Mesenchymal stem cell (in vitro differentiated cells and primary cell): ENCODE data around the gene DOCK11.

Experiments used
- DNase-seq: peaks from one replicate; pipeline ENCODE4 v3.0.0-alpha.2; 2013
- H2AFZ ChIP-seq: one replicate; pipeline ENCODE4 v1.6.1; 2013; ENCODE audit warnings: low read depth, mild to moderate bottlenecking, control low read depth, inconsistent platforms, low read length, moderate library complexity
- H2AK5ac ChIP-seq: 2 replicates; pipeline ENCODE4 v1.6.1; 2013; ENCODE audit warnings: low read length, moderate library complexity, mild to moderate bottlenecking, inconsistent platforms; ENCODE audit not compliant: severe bottlenecking
- H2BK120ac ChIP-seq: one replicate; pipeline ENCODE4 v1.6.1; 2013; ENCODE audit warnings: low read depth, mild to moderate bottlenecking, inconsistent platforms, low read length, moderate library complexity
- H2BK12ac ChIP-seq, 2 experiments: one replicate each; pipeline ENCODE4 v1.6.1; 2013; ENCODE audit warnings: inconsistent platforms in 2 of 2, low read length in 2 of 2, mild to moderate bottlenecking in 2 of 2, moderate library complexity in 2 of 2, control low read depth in 1 of 2
- H2BK15ac ChIP-seq: one replicate; pipeline ENCODE4 v1.6.1; 2013; ENCODE audit warnings: mild to moderate bottlenecking, low read depth, inconsistent platforms; ENCODE audit not compliant: poor library complexity, severe bottlenecking
- H2BK5ac ChIP-seq: 2 replicates; pipeline ENCODE4 v1.6.1; 2013; ENCODE audit warnings: low read depth, mild to moderate bottlenecking, low read length, control low read depth, inconsistent platforms; ENCODE audit not compliant: poor library complexity, severe bottlenecking
- H3K14ac ChIP-seq, 2 experiments: one replicate each; pipeline ENCODE4 v1.6.1; 2013; ENCODE audit warnings: inconsistent platforms in 2 of 2, low read length in 2 of 2, control low read depth in 1 of 2, mild to moderate bottlenecking in 1 of 2, moderate library complexity in 1 of 2
- H3K18ac ChIP-seq, 2 experiments: one replicate each; pipeline ENCODE4 v1.6.1; 2013; ENCODE audit warnings: inconsistent platforms in 2 of 2, low read length in 2 of 2, control low read depth in 1 of 2, low read depth in 1 of 2, mild to moderate bottlenecking in 1 of 2
- H3K23ac ChIP-seq, 2 experiments: one replicate each; pipeline ENCODE4 v1.6.1; 2013; ENCODE audit warnings: inconsistent platforms in 2 of 2, low read length in 2 of 2, mild to moderate bottlenecking in 2 of 2, moderate library complexity in 2 of 2, control low read depth in 1 of 2
- H3K27ac ChIP-seq: 2 replicates; pipeline ENCODE4 v1.5.1; 2013; ENCODE audit warnings: mild to moderate bottlenecking, moderate library complexity, low read length, control low read depth, inconsistent platforms; ENCODE audit not compliant: poor library complexity, severe bottlenecking
- H3K27me3 ChIP-seq, 2 experiments: 2 replicates each; pipeline versions ENCODE4 v1.6.1 to v1.7.0; 2013; ENCODE audit warnings: low read length in 2 of 2, mild to moderate bottlenecking in 2 of 2, moderate library complexity in 2 of 2, control low read depth in 1 of 2, inconsistent platforms in 1 of 2; ENCODE audit not compliant: control insufficient read depth in 1 of 2, insufficient read depth in 1 of 2
- H3K36me3 ChIP-seq, 2 experiments: 2 replicates each; pipeline versions ENCODE4 v1.6.1 to v1.7.0; 2013; ENCODE audit warnings: low read length in 2 of 2, control low read depth in 1 of 2, inconsistent platforms in 1 of 2, low read depth in 1 of 2, mild to moderate bottlenecking in 1 of 2; ENCODE audit not compliant: insufficient read depth in 2 of 2, control insufficient read depth in 1 of 2
- H3K4ac ChIP-seq, 2 experiments: one replicate each; pipeline ENCODE4 v1.6.1; 2013; ENCODE audit warnings: inconsistent platforms in 2 of 2, low read length in 2 of 2, mild to moderate bottlenecking in 2 of 2, moderate library complexity in 2 of 2, control low read depth in 1 of 2, low read depth in 1 of 2
- H3K4me1 ChIP-seq: 2 replicates; pipeline ENCODE4 v1.6.1; 2013; ENCODE audit warnings: low read depth, low read length, control low read depth; ENCODE audit not compliant: control insufficient read depth, insufficient read depth
- H3K4me2 ChIP-seq: 2 replicates; pipeline ENCODE4 v1.6.1; 2013; ENCODE audit warnings: low read length, mild to moderate bottlenecking, inconsistent platforms; ENCODE audit not compliant: poor library complexity, severe bottlenecking
- H3K4me3 ChIP-seq, 2 experiments: 2 replicates each; pipeline versions ENCODE4 v1.5.1 to v1.7.0; 2013; ENCODE audit warnings: low read length in 2 of 2, mild to moderate bottlenecking in 2 of 2, control low read depth in 1 of 2, low read depth in 1 of 2; ENCODE audit not compliant: insufficient read depth in 1 of 2
- H3K79me1 ChIP-seq: replicated peaks from 2 replicates; pipeline ENCODE4 v1.6.1; 2013; ENCODE audit warnings: mild to moderate bottlenecking, control low read depth, low read length, inconsistent platforms; ENCODE audit not compliant: poor library complexity, severe bottlenecking
- H3K9ac ChIP-seq: 2 replicates; pipeline ENCODE4 v1.7.0; 2013; ENCODE audit warnings: mild to moderate bottlenecking, low read length, moderate library complexity
- H3K9me3 ChIP-seq: 2 replicates; pipeline ENCODE4 v1.7.0; 2013; ENCODE audit warnings: mild to moderate bottlenecking, low read length; ENCODE audit not compliant: control insufficient read depth
- H4K8ac ChIP-seq: one replicate; pipeline ENCODE4 v1.6.1; 2013; ENCODE audit warnings: inconsistent platforms, mild to moderate bottlenecking, low read length, moderate library complexity
- H4K91ac ChIP-seq: one replicate; pipeline ENCODE4 v1.6.1; 2013; ENCODE audit warnings: mild to moderate bottlenecking, low read length, inconsistent platforms
- WGBS: methylation state at CpG from one replicate; pipeline ENCODE4 v1.1.7; 2013; ENCODE audit warnings: mixed read lengths; 5-methylcytosine and 5-hydroxymethylcytosine counted together

The DOCK11 gene

DNA sequence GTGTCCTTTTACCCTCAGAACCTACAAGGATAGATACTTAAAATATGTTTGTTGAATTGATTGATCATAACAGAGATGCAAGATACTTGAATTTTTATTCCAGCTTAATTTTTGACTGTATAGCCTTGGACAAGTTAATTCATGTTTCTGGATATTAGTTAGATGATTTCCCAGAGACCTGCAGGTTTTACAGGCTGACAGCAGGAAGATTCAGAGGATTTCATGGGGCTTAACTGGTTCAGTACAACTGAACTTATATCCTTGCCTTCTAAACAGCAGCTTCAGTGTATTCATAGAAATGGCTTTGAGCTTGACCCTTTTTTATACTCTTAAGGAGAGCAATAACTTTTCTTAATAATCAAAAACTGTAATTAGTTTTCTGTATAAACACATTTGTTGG lies 169.6 kb downstream of the DOCK11 start:
- Histone ChIP-seq H3K27ac (no peak overlapping the region), H3K9me3 (no peaks in the 10 kb centered on the region), H2AFZ (no peak overlapping the region), H4K8ac (no peak overlapping the region), H2BK5ac (no peak overlapping the region), H3K79me1 (no peaks in the 10 kb centered on the region), H3K36me3 (peaks cover 0 to 36% of the 10 kb centered on the region in 2 experiments), H2AK5ac (no peak overlapping the region), H3K27me3 (no peaks in the 10 kb centered on the region), H2BK12ac (no peak overlapping the region), H3K9ac (no peak overlapping the region), H2BK15ac (no peak overlapping the region), H3K4me3 (no peak overlapping the region), H4K91ac (no peak overlapping the region), H3K4ac (no peak overlapping the region), H2BK120ac (no peak overlapping the region), H3K14ac (no peak overlapping the region), H3K4me2 (no peak overlapping the region), H3K18ac (no peak overlapping the region), H3K4me1 (no peaks in the 10 kb centered on the region), H3K23ac (no peak overlapping the region)
- DNase-seq, result no peak

DNA sequence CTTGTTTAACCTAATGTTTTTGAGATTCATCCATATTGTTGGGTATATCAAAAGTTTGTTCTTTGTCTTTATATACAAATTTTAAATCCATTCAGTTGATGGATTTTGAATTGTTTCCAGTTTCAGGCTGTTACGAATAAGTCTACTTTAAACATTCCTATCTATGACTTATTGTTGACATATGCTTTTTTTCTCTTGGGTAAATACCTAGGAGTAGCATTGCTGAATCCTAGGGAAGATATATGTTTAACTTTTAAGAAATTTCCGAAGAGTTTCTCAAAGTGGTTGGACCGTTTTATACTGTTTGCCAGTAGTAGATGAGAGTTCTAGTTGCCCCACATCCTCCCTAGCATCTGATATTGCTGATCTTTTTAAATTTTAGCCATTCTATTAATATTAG lies 170.9 kb downstream of the DOCK11 start:
- Histone ChIP-seq H3K4me3 (no peak overlapping the region), H2BK15ac (no peak overlapping the region), H3K4me1 (no peaks in the 10 kb centered on the region), H3K14ac (no peak overlapping the region), H3K27me3 (no peaks in the 10 kb centered on the region), H3K18ac (no peak overlapping the region), H2BK5ac (no peak overlapping the region), H2AFZ (no peak overlapping the region), H3K4me2 (no peak overlapping the region), H3K4ac (no peak overlapping the region), H3K9me3 (no peaks in the 10 kb centered on the region), H3K9ac (no peak overlapping the region), H4K8ac (no peak overlapping the region), H3K36me3 (peaks cover 0 to 39% of the 10 kb centered on the region in 2 experiments), H3K79me1 (no peaks in the 10 kb centered on the region), H2BK120ac (no peak overlapping the region), H3K27ac (no peak overlapping the region), H2BK12ac (no peak overlapping the region), H4K91ac (no peak overlapping the region), H2AK5ac (no peak overlapping the region), H3K23ac (no peak overlapping the region)
- no peak for DNase-seq
- WGBS, result no CpG with 5 or more reads among the region's 3 CpGs

DNA sequence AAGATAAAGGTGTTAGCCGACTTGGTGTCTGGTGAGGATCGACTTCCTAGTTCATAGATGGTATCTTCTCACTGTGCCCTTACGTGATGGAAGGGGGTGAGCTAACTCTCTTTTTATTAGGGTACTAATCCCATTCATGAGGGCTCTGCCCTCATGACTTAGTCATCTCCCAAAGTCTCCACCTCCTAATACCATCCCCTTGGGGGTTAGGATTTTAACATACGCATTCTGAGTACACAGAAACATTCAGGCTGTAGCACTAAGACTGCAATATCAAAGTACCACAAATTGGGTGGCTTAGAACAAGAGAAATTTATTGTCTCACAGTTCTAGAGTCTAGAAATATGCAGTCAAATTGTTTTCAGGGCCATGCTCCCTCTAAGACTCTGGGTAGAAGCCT lies 173.8 kb downstream of the DOCK11 start:
- H3K4me2 ChIP-seq, result no peak overlapping the region

GRCh38 chrX:118675326-118675965 lies 179.8 kb downstream of the DOCK11 start:
- Histone ChIP-seq H3K36me3 (peaks cover 0 to 42% of the 10 kb centered on the region in 2 experiments), H4K91ac (no peak overlapping the region), H3K79me1 (no peaks in the 10 kb centered on the region), H2AK5ac (no peak overlapping the region), H3K9me3 (no peaks in the 10 kb centered on the region), H3K9ac (no peak overlapping the region), H3K4me1 (no peaks in the 10 kb centered on the region), H2BK120ac (no peak overlapping the region), H4K8ac (no peak overlapping the region), H3K14ac (no peak overlapping the region), H3K23ac (no peak overlapping the region), H3K27ac (no peak overlapping the region), H3K4ac (no peak overlapping the region), H2BK5ac (no peak overlapping the region), H2BK12ac (no peak overlapping the region), H3K18ac (no peak overlapping the region), H3K27me3 (no peaks in the 10 kb centered on the region), H2AFZ (no peak overlapping the region), H2BK15ac (no peak overlapping the region), H3K4me2 (no peak overlapping the region), H3K4me3 (no peak overlapping the region)
- DNase-seq, result no peak
- WGBS, result no CpG with 5 or more reads among the region's 4 CpGs

More for the DNA sequence above, 173.8 kb downstream of the DOCK11 start:
- Histone ChIP-seq H4K8ac (no peak overlapping the region), H3K4ac (no peak overlapping the region), H3K79me1 (no peaks in the 10 kb centered on the region), H3K9ac (no peak overlapping the region), H4K91ac (no peak overlapping the region), H3K18ac (no peak overlapping the region), H2BK120ac (no peak overlapping the region), H3K14ac (no peak overlapping the region), H3K36me3 (peaks cover 0 to 30% of the 10 kb centered on the region in 2 experiments), H2BK15ac (no peak overlapping the region), H3K4me1 (no peaks in the 10 kb centered on the region), H3K27ac (no peak overlapping the region), H2BK5ac (no peak overlapping the region), H3K4me3 (no peak overlapping the region), H3K9me3 (no peaks in the 10 kb centered on the region), H2AFZ (no peak overlapping the region), H3K27me3 (no peaks in the 10 kb centered on the region), H2AK5ac (no peak overlapping the region), H2BK12ac (no peak overlapping the region), H3K23ac (no peak overlapping the region)
- no CpG with 5 or more reads among the region's 4 CpGs for WGBS
- DNase-seq, result no peak
